Right lobe of liver (tissue), 6 donors: ENCODE results near the gene PNISR. TPM values are rescaled to one million over a fixed set of nuclear protein-coding genes. Genes with fewer than 3 reads are reported as not detected.
"Not testable (repeated sequence)": the region's sequence is repeated elsewhere in the genome, so short reads cannot be mapped to it uniquely, and the experiment has no call there.

Source experiments
- ATAC-seq, 4 donors: fragments of 200-7000 bp; cut with Tn5 transposase; one replicate each; pipeline ENCODE4 v1.9.1; 2020; ENCODE audit warnings: mild to moderate bottlenecking in 4 of 4, moderate library complexity in 4 of 4
- DNase-seq, 3 donors: peaks; one replicate each; pipeline ENCODE4 v3.0.0-alpha.2; 2020
- H3K27ac ChIP-seq, 3 donors: fragments of 200-600 bp; one replicate each; pipeline ENCODE4 v1.8.0; 2022
- H3K27me3 ChIP-seq, 2 donors: fragments of 200-600 bp; one replicate each; pipeline ENCODE4 v1.8.0; 2022
- H3K36me3 ChIP-seq, 4 donors: fragments of 200-600 bp; sonication (generic) in 1 of 4; one replicate each; pipeline versions ENCODE4 v1.5.1 to v1.8.0; 2017 to 2022; ENCODE audit warnings: control low read depth in 1 of 4
- H3K4me1 ChIP-seq, 4 donors: fragments of 200-600 bp; sonication (generic) in 1 of 4; one replicate each; pipeline versions ENCODE4 v1.5.1 to v1.8.0; 2017 to 2022; ENCODE audit warnings: control low read depth in 1 of 4
- H3K4me3 ChIP-seq, 3 donors: fragments of 200-600 bp; one replicate each; pipeline ENCODE4 v1.8.0; 2022
- H3K9me3 ChIP-seq, 4 donors: fragments of 200-600 bp; sonication (generic) in 1 of 4; one replicate each; pipeline versions ENCODE4 v1.5.1 to v1.8.0; 2017 to 2022; ENCODE audit warnings: control low read depth in 1 of 4
- POLR2A ChIP-seq: fragments of 450-650 bp; IDR thresholded peaks from one replicate; pipeline ENCODE4 v1.6.1; 2017; ENCODE audit warnings: antibody characterized with exemption, mild to moderate bottlenecking
- whole genome bisulfite sequencing: methylation state at CpG from one replicate; pipeline ENCODE4 v1.1.6; 2018; ENCODE audit warnings: low coverage, low lambda C conversion rate; ENCODE audit not compliant: insufficient coverage; ENCODE audit errors: missing lambda C conversion rate; 5-methylcytosine and 5-hydroxymethylcytosine counted together
- intact Hi-C, 2 donors: fragments of 100-400 bp; cut with DNase I; formaldehyde crosslinking; loops; one replicate each; pipeline versions ENCODE4 v1.11.2 to v1.14.1; 2022
- total RNA-seq, 6 experiments: library from RNA; depleted of rRNA in 2 of 6; stranded (reverse); fragments of >200 nt in 2 of 6; fragmentation: NEBNext Ultra II Directional in 3 of 6; extraction: Animal tissue kit (Norgen Biotek cat#: 25700) in 3 of 6; gene quantifications; one replicate each; pipeline versions ENCODE4 v1.1.0 to v1.2.4, GENCODE V29; 2016 to 2023
- TF ChIP-seq, protein P1 (sequence below), 4 donors: fragments of 200-600 bp in 3 of 4; fragments of 450-650 bp in 1 of 4; IDR thresholded peaks; one replicate each; pipeline versions ENCODE4 v1.5.1 to v1.8.0; 2016 to 2022; ENCODE audit warnings: antibody characterized with exemption in 4 of 4, mild to moderate bottlenecking in 2 of 4
- donor health status: DM: no; HTN: yes; CAD: no.
- donor health status: DM: no; HTN: no; CAD: no.
- donor health status: DM: no; HTN: no; CAD: no.
- donor health status: DM: no; HTN: yes; CAD: no.
- donor health status: DM: no; HTN: yes; CAD: no.

The PNISR gene
- total RNA-seq, 6 experiments from 2014 or later: 26.8 to 43.3 (median 33.9) TPM

DNA sequence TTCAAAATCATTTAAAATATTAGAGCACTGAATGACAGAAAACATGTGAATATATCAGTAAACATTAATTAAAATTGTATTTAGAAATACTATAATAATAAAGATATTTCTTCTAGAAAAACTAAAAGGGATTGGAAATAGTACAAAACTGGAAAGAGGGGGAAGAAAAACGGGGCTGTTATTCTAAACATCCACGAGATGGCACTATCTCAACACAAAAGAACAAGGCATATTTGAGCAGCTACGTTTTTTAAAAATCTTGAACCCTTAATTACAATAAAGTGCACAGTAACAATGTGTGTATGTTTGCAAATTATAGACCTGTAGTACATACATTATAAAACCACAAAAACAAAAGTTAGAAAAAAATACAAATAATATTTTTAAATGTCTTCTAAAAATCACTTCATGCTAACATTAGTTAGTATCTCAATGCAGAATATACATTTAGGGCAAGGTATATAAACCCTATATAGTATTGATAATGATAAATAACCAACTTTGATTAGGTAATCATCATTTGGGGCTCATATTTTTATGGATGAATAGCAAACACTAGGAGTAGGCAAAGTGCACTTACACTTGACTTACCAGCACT lies 42.5 kb upstream of the PNISR start:
- H3K4me1 ChIP-seq: no peaks in the 10 kb centered on the region
- no peak for TF ChIP-seq POLR2A
- TF ChIP-seq, protein P1, sequence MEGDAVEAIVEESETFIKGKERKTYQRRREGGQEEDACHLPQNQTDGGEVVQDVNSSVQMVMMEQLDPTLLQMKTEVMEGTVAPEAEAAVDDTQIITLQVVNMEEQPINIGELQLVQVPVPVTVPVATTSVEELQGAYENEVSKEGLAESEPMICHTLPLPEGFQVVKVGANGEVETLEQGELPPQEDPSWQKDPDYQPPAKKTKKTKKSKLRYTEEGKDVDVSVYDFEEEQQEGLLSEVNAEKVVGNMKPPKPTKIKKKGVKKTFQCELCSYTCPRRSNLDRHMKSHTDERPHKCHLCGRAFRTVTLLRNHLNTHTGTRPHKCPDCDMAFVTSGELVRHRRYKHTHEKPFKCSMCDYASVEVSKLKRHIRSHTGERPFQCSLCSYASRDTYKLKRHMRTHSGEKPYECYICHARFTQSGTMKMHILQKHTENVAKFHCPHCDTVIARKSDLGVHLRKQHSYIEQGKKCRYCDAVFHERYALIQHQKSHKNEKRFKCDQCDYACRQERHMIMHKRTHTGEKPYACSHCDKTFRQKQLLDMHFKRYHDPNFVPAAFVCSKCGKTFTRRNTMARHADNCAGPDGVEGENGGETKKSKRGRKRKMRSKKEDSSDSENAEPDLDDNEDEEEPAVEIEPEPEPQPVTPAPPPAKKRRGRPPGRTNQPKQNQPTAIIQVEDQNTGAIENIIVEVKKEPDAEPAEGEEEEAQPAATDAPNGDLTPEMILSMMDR (IDR thresholded peaks at IDR 0.05): peak; percentile 63 to 77 (median 70)
- H3K4me3 ChIP-seq: no peak overlapping the region
- no peaks in the 10 kb centered on the region for H3K27me3 ChIP-seq
- WGBS: 0% methylated on average over 3 of the region's 3 CpGs
- DNase-seq (no peak), ATAC-seq (peak; percentile 47 to 73 (median 67))
- H3K9me3 ChIP-seq: no peaks in the 10 kb centered on the region
- no peaks in the 10 kb centered on the region for H3K36me3 ChIP-seq
- intact Hi-C loops: no loop called here
- no peak overlapping the region for H3K27ac ChIP-seq

- H3K4me1 ChIP-seq, DNase-seq, H3K27me3 ChIP-seq, H3K9me3 ChIP-seq, ATAC-seq, H3K36me3 ChIP-seq, H3K4me3 ChIP-seq, intact Hi-C loops, H3K27ac ChIP-seq: not testable (repeated sequence)
- 92% methylated on average over 2 of the region's 2 CpGs for WGBS
Observed at GRCh38 chr6:99459133-99459532, 34.0 kb upstream of the PNISR start.

GRCh38 chr6:99458319-99458718 lies 33.2 kb upstream of the PNISR start:
- no peaks in the 10 kb centered on the region for H3K9me3 ChIP-seq
- DNase-seq (no peak), ATAC-seq (peak in 1 of 4 donors; percentile 49)
- no peak overlapping the region for H3K4me3 ChIP-seq
- WGBS: 78% methylated on average over 1 of the region's 2 CpGs
- TF ChIP-seq POLR2A: no peak
- TF ChIP-seq, protein P1 (IDR thresholded peaks at IDR 0.05): peak in 3 of 4 donors; percentile 18 to 35 (median 19)
- H3K27me3 ChIP-seq: no peaks in the 10 kb centered on the region
- H3K4me1 ChIP-seq: no peaks in the 10 kb centered on the region
- no peaks in the 10 kb centered on the region for H3K36me3 ChIP-seq
- no peak overlapping the region for H3K27ac ChIP-seq
- intact Hi-C loops: no loop called here

DNA sequence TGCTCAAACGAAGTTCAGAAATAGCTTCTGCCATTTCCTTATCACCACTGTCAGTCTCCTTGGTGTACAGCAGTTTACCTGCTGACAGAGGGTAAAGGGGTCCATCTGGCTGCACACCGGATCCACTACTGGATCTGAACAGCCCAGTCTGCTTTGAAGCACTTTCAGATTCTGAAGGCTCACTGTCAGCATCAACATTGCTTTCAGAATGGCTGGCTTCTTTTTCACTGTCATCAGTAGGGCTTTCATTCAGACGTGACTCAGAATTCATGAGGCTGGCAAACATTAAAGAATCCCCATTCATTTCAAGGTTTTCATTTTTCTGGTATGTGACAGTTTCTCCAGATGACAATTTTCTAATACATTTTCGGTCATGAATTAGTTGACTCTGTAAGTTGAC lies 21.0 kb upstream of the PNISR start:
- Histone ChIP-seq H3K27me3 (no peaks in the 10 kb centered on the region), H3K4me3 (no peak overlapping the region), H3K36me3 (no peaks in the 10 kb centered on the region), H3K9me3 (no peaks in the 10 kb centered on the region), H3K27ac (no peak overlapping the region), H3K4me1 (no peaks in the 10 kb centered on the region)
- ATAC-seq (no peak), DNase-seq (no peak)
- intact Hi-C loops: no loop called here
- 89% methylated on average over 4 of the region's 4 CpGs for WGBS
- TF ChIP-seq, protein P1 (IDR thresholded peaks at IDR 0.05): no peak
- no peak for TF ChIP-seq POLR2A

GRCh38 chr6:99434702-99435530 lies 9.8 kb upstream of the PNISR start:
- DNase-seq (no peak), ATAC-seq (peak; percentile 59 to 80 (median 77))
- Histone ChIP-seq H3K27ac (no peak overlapping the region), H3K9me3 (no peaks in the 10 kb centered on the region), H3K4me1 (no peaks in the 10 kb centered on the region), H3K36me3 (peaks cover 0 to 3% (median 0%) of the 10 kb centered on the region in 4 donors), H3K27me3 (no peaks in the 10 kb centered on the region), H3K4me3 (no peak overlapping the region)
- 6% methylated on average over 3 of the region's 3 CpGs for WGBS
- TF ChIP-seq, protein P1 (IDR thresholded peaks at IDR 0.05): peak; percentile 55 to 73 (median 64)
- TF ChIP-seq POLR2A: no peak
- intact Hi-C loops: no loop called here
